OCI-LY7 (cell line): Measurements from ENCODE around the gene BRD9. TPM values are rescaled to one million over a fixed set of nuclear protein-coding genes. Genes with fewer than 3 reads are reported as not detected.

Experiments used
- BruUV-seq: library from RNA; stranded (reverse); fragments of 400-500 nt; replicated peaks from 2 replicates; lab custom pipeline; 2021; lab: Mats Ljungman, UMichigan
- CTCF ChIA-PET: fragments of 300-600 bp; sonication (Branson Sonifier 250); formaldehyde crosslinking; loops from one replicate; lab custom pipeline; 2022; ENCODE audit warnings: antibody characterized with exemption; ENCODE audit not compliant: unreplicated experiment; lab: Charles Lee
- POLR2A ChIA-PET: fragments of 300-600 bp; sonication (Branson Sonifier 250); formaldehyde crosslinking; loops from one replicate; lab custom pipeline; 2022; ENCODE audit warnings: antibody characterized with exemption; lab: Charles Lee
- DNase-seq: peaks from one replicate; pipeline ENCODE4 v3.0.0-alpha.2; 2015; ENCODE audit warnings: low spot score
- H2AFZ ChIP-seq: fragments of 200-600 bp; sonication (generic), shearing (Covaris generic); 2 replicates; pipeline ENCODE4 v1.6.1; 2014; ENCODE audit warnings: mild to moderate bottlenecking, antibody characterized with exemption, low read length, moderate library complexity
- H3K27ac ChIP-seq: fragments of 200-600 bp; sonication (generic); 2 replicates; pipeline ENCODE4 v1.5.1; 2014; ENCODE audit warnings: mixed run types, low read depth, mild to moderate bottlenecking, moderate library complexity, low read length, inconsistent platforms; ENCODE audit not compliant: poor library complexity, severe bottlenecking
- H3K36me3 ChIP-seq: fragments of 200-600 bp; sonication (generic); 2 replicates; pipeline ENCODE4 v1.6.1; 2014; ENCODE audit warnings: mild to moderate bottlenecking, antibody characterized with exemption, low read length, moderate library complexity, mixed read lengths; ENCODE audit not compliant: insufficient read depth
- H3K4me1 ChIP-seq: fragments of 200-600 bp; sonication (generic); 2 replicates; pipeline ENCODE4 v1.5.1; 2014; ENCODE audit warnings: mild to moderate bottlenecking, low read length; ENCODE audit not compliant: insufficient read depth, poor library complexity, severe bottlenecking
- H3K4me2 ChIP-seq: fragments of 200-600 bp; sonication (generic); 2 replicates; pipeline ENCODE4 v1.6.1; 2014; ENCODE audit warnings: mild to moderate bottlenecking, low read length
- H3K4me3 ChIP-seq: fragments of 200-600 bp; sonication (generic); 2 replicates; pipeline ENCODE4 v1.5.1; 2014; ENCODE audit warnings: mild to moderate bottlenecking, low read depth, low read length; ENCODE audit not compliant: poor library complexity, severe bottlenecking
- H3K79me2 ChIP-seq: fragments of 200-600 bp; sonication (generic); 2 replicates; pipeline ENCODE4 v1.6.1; 2016; ENCODE audit warnings: low read depth, mild to moderate bottlenecking, low read length, moderate library complexity, mixed read lengths; ENCODE audit not compliant: insufficient read depth
- H3K9me2 ChIP-seq: fragments of 200-600 bp; sonication (generic); 2 replicates; pipeline ENCODE4 v1.6.1; 2016; ENCODE audit warnings: mild to moderate bottlenecking, low read length, mixed read lengths; ENCODE audit not compliant: insufficient read depth
- H3K9me3 ChIP-seq: fragments of 200-600 bp; sonication (generic); 2 replicates; pipeline ENCODE4 v1.6.1; 2014; ENCODE audit warnings: mild to moderate bottlenecking, mixed run types, low read length, mixed read lengths
- H4K20me1 ChIP-seq: fragments of 200-600 bp; sonication (generic); 2 replicates; pipeline ENCODE4 v1.6.1; 2014; ENCODE audit warnings: mild to moderate bottlenecking, antibody characterized with exemption, low read length, moderate library complexity, mixed read lengths; ENCODE audit not compliant: insufficient read depth
- EZH2phosphoT487 ChIP-seq: fragments of 200-600 bp; sonication (generic); IDR thresholded peaks from 2 replicates; pipeline ENCODE4 v1.6.1; 2018; ENCODE audit warnings: low read depth, borderline replicate concordance, mild to moderate bottlenecking, mixed run types, antibody characterized with exemption, low read length, moderate library complexity, mixed read lengths
- intact Hi-C: fragments of 100-400 bp; cut with micrococcal nuclease; formaldehyde crosslinking; loops from one replicate; pipeline ENCODE4 v1.10.0; 2022; ENCODE audit not compliant: unreplicated experiment
- total RNA-seq, 2 experiments: library from RNA; depleted of rRNA in 1 of 2; stranded (reverse); fragments of >200 nt in 1 of 2; shearing (Covaris generic) in 1 of 2; gene quantifications; 2 replicates each; pipeline ENCODE4 v1.2.3, GENCODE V29; 2014 to 2022
- TF ChIP-seq, protein P1 (sequence below): fragments of 200-600 bp; sonication (generic); conservative IDR thresholded peaks from 2 replicates; pipeline ENCODE4 v1.5.1; 2014; ENCODE audit warnings: mild to moderate bottlenecking, antibody characterized with exemption, low read length, moderate library complexity, mixed read lengths

BRD9 gene
- total RNA-seq, 2 experiments from 2014 or later: 46.7 to 78.7 TPM

GRCh38 chr5:911601-912000, 19.0 kb upstream of the BRD9 start:
- no peaks in the 10 kb centered on the region for H3K4me1 ChIP-seq
- no peak overlapping the region for H3K27ac ChIP-seq
- no peaks in the 10 kb centered on the region for H3K79me2 ChIP-seq
- no TSS peak for BruUV-seq
- CTCF ChIA-PET: no interaction called here
- POLR2A ChIA-PET: no interaction called here
- no peak overlapping the region for H2AFZ ChIP-seq
- no peak overlapping the region for H3K4me2 ChIP-seq
- H4K20me1 ChIP-seq: no peaks in the 10 kb centered on the region; the same call in 1 of the 2 replicates
- H3K9me2 ChIP-seq: no peaks in the 10 kb centered on the region
- no peak overlapping the region for H3K4me3 ChIP-seq
- no peaks in the 10 kb centered on the region for H3K9me3 ChIP-seq
- no peak for DNase-seq
- intact Hi-C loops: no loop called here
- TF ChIP-seq, protein P1, sequence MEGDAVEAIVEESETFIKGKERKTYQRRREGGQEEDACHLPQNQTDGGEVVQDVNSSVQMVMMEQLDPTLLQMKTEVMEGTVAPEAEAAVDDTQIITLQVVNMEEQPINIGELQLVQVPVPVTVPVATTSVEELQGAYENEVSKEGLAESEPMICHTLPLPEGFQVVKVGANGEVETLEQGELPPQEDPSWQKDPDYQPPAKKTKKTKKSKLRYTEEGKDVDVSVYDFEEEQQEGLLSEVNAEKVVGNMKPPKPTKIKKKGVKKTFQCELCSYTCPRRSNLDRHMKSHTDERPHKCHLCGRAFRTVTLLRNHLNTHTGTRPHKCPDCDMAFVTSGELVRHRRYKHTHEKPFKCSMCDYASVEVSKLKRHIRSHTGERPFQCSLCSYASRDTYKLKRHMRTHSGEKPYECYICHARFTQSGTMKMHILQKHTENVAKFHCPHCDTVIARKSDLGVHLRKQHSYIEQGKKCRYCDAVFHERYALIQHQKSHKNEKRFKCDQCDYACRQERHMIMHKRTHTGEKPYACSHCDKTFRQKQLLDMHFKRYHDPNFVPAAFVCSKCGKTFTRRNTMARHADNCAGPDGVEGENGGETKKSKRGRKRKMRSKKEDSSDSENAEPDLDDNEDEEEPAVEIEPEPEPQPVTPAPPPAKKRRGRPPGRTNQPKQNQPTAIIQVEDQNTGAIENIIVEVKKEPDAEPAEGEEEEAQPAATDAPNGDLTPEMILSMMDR: no peak
- TF ChIP-seq EZH2phosphoT487: no peak
- peaks cover 88% of the 10 kb centered on the region for H3K36me3 ChIP-seq

- H3K36me3 ChIP-seq: peaks cover 88% of the 10 kb centered on the region
- no peaks in the 10 kb centered on the region for H3K9me3 ChIP-seq
- no peak overlapping the region for H3K4me2 ChIP-seq
- no peaks in the 10 kb centered on the region for H3K9me2 ChIP-seq
- no peak overlapping the region for H3K4me3 ChIP-seq
- no peaks in the 10 kb centered on the region for H3K79me2 ChIP-seq
- no peaks in the 10 kb centered on the region for H3K4me1 ChIP-seq
- H4K20me1 ChIP-seq: no peaks in the 10 kb centered on the region; the same call in 1 of the 2 replicates
- BruUV-seq: no TSS peak
- TF ChIP-seq, protein P1: no peak
- TF ChIP-seq EZH2phosphoT487: no peak
- CTCF ChIA-PET: no interaction called here
- no peak overlapping the region for H3K27ac ChIP-seq
- POLR2A ChIA-PET: no interaction called here
- intact Hi-C loops: no loop called here
- H2AFZ ChIP-seq: no peak overlapping the region
- no peak for DNase-seq
Observed at GRCh38 chr5:910769-911160, 18.2 kb upstream of the BRD9 start.

DNA sequence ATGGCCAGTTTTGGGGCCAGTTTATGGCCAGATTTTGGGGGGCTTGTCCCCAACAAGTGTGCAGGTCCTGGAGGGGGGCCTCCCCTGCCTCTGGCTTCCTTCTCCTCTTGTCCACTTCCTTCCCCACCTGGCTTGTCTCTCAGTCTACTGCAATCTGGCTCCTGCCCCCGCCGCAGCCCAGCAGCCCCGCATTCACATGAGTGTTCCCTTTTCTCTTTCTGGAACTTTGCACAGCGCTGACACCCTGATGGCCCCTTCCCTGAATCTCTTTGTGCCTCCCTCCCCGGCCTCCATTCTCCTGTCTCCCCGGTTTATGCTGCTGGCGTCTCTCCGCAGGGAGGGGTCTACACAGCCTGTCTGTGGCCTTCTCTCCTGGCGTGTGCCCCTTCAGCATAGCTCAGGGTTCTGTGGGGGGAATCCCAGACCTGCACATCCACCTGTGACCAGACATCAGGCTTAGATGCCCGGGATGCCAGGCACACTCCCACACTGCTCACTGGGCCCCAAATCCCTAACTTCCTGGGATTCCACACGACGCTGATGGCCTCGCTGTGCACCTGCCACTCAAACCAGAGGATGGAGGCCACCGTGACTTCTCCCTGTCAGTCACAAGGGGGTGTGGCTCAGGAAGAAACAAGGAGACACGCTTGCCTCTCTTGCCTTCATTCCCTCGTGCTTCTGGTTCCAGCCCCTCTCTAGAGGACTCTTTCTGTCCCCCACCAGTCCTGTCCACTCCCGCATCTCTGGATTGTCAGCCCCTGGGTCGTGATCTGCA, 17.6 kb upstream of the BRD9 start:
- Histone ChIP-seq H3K4me2 (no peak overlapping the region), H3K36me3 (peaks cover 89% of the 10 kb centered on the region), H4K20me1 (no peaks in the 10 kb centered on the region; the same call in 1 of the 2 replicates), H3K4me3 (no peak overlapping the region), H3K9me2 (no peaks in the 10 kb centered on the region), H3K9me3 (no peaks in the 10 kb centered on the region), H3K27ac (no peak overlapping the region), H3K4me1 (no peaks in the 10 kb centered on the region), H2AFZ (no peak overlapping the region), H3K79me2 (no peaks in the 10 kb centered on the region)
- intact Hi-C loops: no loop called here
- CTCF ChIA-PET: no interaction called here
- DNase-seq: no peak
- POLR2A ChIA-PET: no interaction called here
- no TSS peak for BruUV-seq
- TF ChIP-seq EZH2phosphoT487: no peak
- TF ChIP-seq, protein P1: no peak
